Ishikawa (cell line): ENCODE data around the gene LMF1.
A peak's percentile ranks its signal among the peaks of the same experiment; 100 is the strongest.

Experiments
- CEBPB ChIP-seq: IDR thresholded peaks from 2 replicates; pipeline ENCODE4 v1.6.1; 2012
- CREB1 ChIP-seq: IDR thresholded peaks from 2 replicates; pipeline ENCODE4 v1.6.1; 2012; ENCODE audit warnings: low read depth
- EGR1 ChIP-seq: IDR thresholded peaks from 2 replicates; pipeline ENCODE4 v1.6.1; 2012
- EP300 ChIP-seq: IDR thresholded peaks from 2 replicates; pipeline ENCODE4 v1.6.1; 2012; ENCODE audit warnings: borderline replicate concordance
- FOXM1 ChIP-seq: IDR thresholded peaks from 2 replicates; pipeline ENCODE4 v1.6.1; 2012; ENCODE audit warnings: low read depth, borderline replicate concordance
- NFIC ChIP-seq: IDR thresholded peaks from 2 replicates; pipeline ENCODE4 v1.6.1; 2012
- RAD21 ChIP-seq: IDR thresholded peaks from 2 replicates; pipeline ENCODE4 v1.6.1; 2012; ENCODE audit warnings: low read depth
- REST ChIP-seq: IDR thresholded peaks from 2 replicates; pipeline ENCODE4 v1.6.1; 2012; ENCODE audit warnings: low read depth, mild to moderate bottlenecking
- TAF1 ChIP-seq: IDR thresholded peaks from 2 replicates; pipeline ENCODE4 v1.6.1; 2012; ENCODE audit warnings: low read depth, mild to moderate bottlenecking
- TCF12 ChIP-seq: IDR thresholded peaks from 2 replicates; pipeline ENCODE4 v1.6.1; 2012; ENCODE audit warnings: low read depth
- TEAD4 ChIP-seq: IDR thresholded peaks from 2 replicates; pipeline ENCODE4 v1.6.1; 2012
- YY1 ChIP-seq: IDR thresholded peaks from 2 replicates; pipeline ENCODE4 v1.6.1; 2012; ENCODE audit warnings: low read depth
- ZBTB7A ChIP-seq: IDR thresholded peaks from 2 replicates; pipeline ENCODE4 v1.6.1; 2012; ENCODE audit warnings: low read depth
- TF ChIP-seq, protein P1 (sequence below): IDR thresholded peaks from 2 replicates; pipeline ENCODE4 v1.6.1; 2012
- TF ChIP-seq, protein P2 (sequence below): IDR thresholded peaks from 2 replicates; pipeline ENCODE4 v1.6.1; 2012

Gene LMF1

DNA sequence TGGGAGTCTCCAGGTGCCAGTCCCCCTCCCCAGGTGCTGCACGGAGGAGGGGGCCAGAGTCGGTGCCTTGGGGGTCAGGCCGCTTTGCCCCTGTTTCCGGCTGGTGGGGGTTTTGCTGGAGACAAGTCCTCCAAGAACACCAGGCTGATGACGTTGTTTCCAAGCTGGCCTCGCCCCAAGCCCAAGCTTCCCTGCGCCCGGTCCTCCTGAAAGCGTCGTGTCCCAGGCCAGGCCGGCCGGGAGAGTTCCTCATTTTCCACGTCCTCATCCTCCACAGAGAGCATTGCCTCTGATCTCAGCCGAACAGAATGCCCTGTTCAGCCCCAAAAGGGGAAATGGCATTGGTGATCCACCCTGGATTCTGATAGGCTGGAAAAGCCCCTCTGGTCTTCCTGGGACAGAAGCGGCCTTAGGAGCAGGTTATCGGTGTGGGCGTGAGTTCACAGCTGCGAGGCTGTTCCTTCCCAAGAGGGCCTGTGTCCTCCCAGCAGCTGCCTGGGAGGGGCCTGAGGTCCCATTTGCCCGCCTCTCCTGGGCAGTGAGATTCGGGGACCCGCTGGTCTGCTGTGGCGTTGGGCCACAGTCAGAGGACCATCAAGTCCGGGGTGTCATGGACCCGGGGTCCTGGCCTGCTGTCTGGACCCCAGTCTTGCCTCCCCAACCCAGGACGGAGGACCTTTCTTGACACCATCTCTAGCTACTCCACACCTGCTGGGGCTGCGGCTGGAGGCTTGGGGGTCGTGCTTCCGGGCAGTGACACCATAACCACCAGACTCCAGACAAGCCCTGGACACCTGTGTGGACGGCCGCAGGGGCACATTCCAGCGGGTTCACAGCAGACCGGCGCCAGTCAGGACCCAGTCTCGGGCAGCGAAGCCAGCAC, 17.9 kb upstream of the LMF1 start:
- TF ChIP-seq EP300 = no peak
- no peak for TF ChIP-seq REST
- no peak for TF ChIP-seq TCF12
- no peak for TF ChIP-seq RAD21
- TF ChIP-seq CREB1 = no peak
- TF ChIP-seq, protein P1, sequence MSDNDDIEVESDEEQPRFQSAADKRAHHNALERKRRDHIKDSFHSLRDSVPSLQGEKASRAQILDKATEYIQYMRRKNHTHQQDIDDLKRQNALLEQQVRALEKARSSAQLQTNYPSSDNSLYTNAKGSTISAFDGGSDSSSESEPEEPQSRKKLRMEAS = no peak
- TF ChIP-seq NFIC = no peak
- no peak for TF ChIP-seq TAF1
- TF ChIP-seq ZBTB7A = no peak

DNA sequence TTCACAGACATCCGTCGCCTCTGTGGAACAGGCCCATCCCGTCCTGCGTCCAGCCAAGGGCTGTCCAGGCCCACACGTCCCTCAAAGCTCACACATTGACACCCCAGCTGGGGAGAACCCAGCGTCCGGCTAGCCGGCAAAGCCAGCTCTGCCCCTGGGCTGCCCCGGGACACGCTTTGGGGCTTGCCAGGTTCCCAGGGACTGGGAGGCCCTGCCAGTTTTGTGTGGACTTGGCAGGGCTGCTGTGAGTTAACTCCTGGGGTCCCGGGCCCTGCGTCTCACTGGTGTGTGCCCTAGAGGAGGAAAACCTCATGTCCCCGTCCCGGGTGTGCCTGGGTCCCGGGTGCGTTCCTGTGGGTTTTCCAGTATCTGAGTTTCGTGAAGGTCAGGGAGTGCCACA, 17.1 kb upstream of the LMF1 start:
- TF ChIP-seq YY1 = no peak
- no peak for TF ChIP-seq CEBPB
- no peak for TF ChIP-seq TAF1
- no peak for TF ChIP-seq EGR1

GRCh38 chr16:986925-987582, 16.3 kb upstream of the LMF1 start:
- peak; percentile 46; the same call in 1 of the 2 replicates for TF ChIP-seq NFIC
- TF ChIP-seq, protein P1 = no peak

DNA sequence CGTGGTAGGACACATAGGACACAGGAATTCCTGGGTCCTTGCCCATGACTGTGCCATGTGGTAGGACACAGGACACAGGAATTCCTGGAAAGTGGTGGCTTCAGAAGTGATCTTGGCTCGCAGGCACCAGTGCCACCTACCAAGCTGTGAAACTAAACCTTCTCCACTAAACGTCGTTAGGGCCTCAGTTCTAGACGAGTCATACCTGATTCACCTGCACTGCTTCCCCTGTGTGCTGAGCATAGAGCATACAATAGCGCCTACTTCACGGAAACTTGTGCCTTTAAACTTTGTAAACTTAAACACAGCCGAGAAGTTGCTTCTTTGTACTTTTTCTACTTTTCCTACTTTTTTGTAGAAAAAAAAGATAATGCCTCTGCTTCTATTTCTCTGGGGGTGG, 15.6 kb upstream of the LMF1 start:
- TF ChIP-seq RAD21 (no peak), TEAD4 (no peak), EGR1 (no peak), FOXM1 (no peak), TCF12 (no peak), CREB1 (no peak), REST (no peak), YY1 (no peak), NFIC (no peak), CEBPB (no peak), ZBTB7A (no peak), EP300 (no peak)
- TF ChIP-seq, protein P1 = no peak
- TF ChIP-seq, protein P2, sequence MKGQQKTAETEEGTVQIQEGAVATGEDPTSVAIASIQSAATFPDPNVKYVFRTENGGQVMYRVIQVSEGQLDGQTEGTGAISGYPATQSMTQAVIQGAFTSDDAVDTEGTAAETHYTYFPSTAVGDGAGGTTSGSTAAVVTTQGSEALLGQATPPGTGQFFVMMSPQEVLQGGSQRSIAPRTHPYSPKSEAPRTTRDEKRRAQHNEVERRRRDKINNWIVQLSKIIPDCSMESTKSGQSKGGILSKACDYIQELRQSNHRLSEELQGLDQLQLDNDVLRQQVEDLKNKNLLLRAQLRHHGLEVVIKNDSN = no peak

GRCh38 chr16:985646-986400, 15.0 kb upstream of the LMF1 start:
- TF ChIP-seq ZBTB7A = no peak
- no peak for TF ChIP-seq CREB1
- TF ChIP-seq, protein P1 = no peak
- TF ChIP-seq TAF1 = no peak
